ENCODE results near the gene RIC3.
"Not testable (repeated sequence)": the region's sequence is repeated elsewhere in the genome, so short reads cannot be mapped to it uniquely, and the experiment has no call there.

The RIC3 gene

DNA sequence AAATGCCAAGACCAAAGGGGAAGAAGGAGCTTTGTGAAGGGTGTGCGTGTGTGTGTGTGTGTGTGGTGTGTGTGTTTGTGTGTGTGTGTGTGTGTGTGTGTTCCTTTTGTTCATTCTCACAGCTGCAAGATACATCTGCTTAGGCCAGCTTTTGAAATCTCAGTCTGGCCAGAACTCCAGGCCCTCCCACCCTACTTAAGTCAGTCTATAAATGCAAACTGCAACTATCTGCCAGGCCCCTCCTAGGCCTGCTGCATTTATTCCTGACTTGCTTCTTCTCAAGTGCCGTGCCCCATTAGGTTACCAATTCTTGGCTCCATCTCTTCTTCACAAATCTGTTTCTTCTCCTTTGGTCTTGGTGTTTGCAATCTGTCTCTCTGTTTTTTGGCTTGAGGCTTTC is 21.6 kb upstream of the RIC3 start:
- DNase-seq (ENCODE audit: low spot score), result no peak

DNA sequence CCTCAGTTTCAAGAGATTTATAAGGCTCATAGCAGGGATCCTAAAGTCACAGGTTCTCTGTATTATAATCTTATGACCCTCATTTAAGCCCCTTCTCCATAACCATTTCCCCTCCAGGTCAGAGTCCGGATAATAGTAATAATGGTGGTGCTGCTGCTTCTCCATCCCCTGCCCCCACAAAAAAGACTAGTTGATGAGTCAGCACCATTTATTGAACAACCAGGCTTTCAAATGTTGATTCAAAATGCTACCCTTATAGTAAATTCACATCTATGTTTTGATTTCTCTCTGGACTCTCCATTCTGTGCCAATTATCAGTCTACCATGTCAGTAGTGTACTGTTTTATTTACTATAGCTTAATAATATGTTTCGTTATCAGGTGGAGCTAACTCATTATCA is 17.6 kb upstream of the RIC3 start:
- no peak for DNase-seq (ENCODE audit: low spot score)

DNA sequence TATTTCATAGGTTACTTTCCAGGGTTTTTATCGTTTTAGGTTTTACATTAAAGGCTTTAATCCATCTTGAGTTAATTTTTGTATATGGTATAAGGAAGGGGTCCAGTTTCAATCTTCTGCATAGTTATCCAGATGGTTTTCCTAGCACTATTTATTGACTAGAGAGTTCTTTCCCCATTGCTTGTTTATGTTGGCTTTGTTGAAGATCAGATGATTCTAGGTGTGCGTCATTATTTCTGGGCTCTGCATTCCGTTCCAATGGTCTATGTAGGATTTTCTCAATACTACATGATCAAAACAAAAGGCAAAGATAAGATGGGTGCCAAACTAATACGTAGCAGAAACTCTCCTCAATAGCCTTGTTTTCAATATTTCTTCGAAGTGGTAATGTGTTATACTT is 14.3 kb upstream of the RIC3 start:
- DNase-seq (ENCODE audit: low spot score), result no peak

DNA sequence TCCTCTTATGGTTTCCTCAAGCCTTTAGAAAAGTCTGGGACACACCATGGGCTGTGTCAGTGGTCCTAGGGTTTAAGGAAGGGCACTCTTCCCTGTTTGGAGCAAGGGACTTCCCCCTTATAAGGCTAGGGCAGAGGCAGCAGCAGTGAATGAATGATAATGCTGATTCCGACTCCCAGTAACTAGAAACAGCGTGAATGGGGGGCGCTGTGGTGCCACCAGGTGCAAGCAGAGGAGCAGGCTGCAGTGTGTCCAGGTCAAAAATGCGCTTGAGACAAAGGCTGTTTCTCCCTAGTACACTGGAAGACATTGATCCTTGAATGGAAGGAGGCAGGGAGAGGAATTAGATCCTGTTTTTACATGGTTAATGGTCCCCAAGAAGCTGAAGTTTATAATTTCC is 11.6 kb upstream of the RIC3 start:
- no peak for DNase-seq (ENCODE audit: low spot score)

DNA sequence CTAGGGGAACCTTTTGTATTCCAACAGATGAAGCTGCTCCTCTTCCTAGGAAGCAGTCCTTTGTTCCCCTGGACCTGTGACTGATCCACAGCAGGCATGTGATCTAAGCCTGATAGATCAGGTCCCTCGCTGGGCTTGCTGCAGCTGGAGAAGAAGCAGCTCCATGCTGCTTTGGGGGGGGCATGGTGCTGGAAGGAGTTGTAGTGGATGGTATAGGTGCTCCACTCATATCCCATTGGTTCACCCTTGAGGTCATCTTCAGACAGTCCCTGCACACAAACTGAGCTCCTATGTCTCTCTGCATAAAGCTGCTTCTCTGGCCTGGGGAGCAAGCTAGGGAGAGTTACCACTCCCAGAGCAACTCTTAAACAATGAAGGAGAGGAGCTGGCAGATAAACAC is 9.5 kb upstream of the RIC3 start:
- no peak for DNase-seq (ENCODE audit: low spot score)

DNA sequence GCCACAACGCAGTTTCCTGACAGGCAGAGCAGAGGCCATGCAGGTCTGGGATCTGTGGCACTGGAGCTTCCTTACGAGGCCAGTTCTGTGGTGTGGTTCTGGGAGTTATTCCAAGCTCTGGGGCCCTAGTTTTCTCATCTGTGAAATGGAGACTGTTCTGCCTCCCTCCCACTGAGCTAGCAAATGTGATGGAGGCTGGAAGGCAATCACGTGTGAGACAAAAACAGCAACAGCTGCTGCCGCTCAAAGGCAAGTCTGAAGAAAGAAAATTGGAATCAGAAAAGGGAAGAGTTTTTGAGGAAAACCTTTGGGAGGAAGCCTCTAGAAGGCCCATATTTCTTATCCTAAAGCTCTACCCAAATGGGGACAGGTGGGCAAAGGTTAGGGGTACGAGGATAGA is 8.3 kb upstream of the RIC3 start:
- DNase-seq (ENCODE audit: low spot score), result no peak

DNA sequence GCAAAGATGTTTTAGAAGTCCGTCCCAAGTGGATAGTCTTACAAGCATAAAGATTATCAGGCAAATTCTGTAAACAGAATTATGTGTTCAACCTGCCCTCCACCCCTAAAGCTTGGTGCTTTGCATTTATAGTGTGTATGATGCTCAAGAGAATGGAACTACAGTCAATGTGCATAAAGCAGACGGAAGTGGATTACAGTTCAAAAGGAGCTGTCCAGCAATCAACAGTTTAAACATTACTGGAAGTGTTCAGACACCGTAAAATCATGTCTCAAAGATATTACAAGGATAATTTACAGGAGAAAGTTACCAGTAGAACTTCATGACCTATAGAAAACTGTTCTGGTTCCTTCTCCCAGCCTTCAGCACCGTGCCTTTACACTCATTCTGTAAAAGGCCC is 1.0 kb downstream of the RIC3 start:
- DNase-seq (ENCODE audit: low spot score), result no peak

DNA sequence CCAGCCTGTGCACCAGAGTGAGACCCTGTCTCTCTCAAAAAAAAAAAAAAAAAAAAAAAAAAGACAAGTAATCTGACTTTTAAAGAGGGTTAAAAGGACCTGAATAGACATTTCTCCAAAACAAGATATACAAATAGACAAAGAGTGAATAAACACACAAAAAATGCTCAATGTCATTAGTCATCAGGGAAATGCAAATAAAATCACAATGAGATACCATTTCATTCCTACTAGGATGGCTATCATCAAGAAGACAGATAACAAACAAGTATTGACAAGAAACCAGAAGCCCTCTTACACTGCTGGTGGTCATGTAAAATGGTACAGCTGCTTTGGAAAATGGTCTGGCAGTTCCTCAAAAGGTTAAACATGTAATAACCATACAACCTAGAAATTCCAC is 4.1 kb downstream of the RIC3 start:
- DNase-seq (ENCODE audit: low spot score), result no peak

DNA sequence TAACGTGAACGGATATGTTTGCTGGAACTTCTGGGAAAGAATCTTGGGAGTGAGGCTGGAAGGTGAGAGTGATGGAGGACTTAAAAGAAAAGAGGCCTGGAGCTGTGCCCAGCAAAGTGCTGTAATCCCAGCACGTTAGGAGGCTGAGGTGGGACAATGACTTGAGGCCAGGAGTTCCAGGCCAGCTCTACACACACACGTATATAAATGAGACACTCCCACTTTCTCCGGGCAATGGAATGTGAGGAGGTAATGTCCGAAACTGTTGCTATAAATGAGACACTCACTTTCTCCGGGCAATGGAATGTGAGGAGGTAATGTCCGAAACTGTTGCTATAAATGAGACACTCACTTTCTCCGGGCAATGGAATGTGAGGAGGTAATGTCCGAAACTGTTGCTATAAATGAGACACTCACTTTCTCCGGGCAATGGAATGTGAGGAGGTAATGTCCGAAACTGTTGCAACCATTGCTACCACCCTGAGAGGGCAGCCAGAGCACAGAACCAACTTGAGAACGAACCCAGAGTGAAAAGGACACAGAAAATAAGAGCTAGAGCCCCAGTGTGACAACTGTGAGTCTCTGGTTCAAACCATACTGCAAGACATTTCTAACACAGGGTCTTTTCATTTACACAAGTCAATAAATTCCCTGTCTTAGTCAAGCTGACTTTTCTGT is 7.1 kb downstream of the RIC3 start:
- not testable (repeated sequence) for DNase-seq (ENCODE audit: low spot score)

DNA sequence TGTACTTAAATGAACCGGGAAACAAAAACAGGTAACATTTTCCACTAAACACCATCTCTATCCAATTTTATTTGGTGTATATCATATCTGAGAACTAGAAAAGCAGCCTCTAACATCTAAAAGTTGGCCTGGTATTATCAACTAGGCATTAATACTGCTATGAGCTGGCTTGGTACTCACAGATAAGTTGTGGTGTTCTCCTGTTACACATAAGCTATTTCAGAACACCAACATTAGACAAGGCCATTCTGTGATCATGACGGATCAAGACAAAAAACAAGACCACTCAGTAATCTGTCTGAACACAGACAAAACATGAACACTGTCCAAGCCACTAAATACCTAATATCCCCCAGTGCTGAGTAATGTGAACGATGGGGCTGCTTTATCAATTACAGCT is 11.9 kb downstream of the RIC3 start:
- no peak for DNase-seq (ENCODE audit: low spot score)

DNA sequence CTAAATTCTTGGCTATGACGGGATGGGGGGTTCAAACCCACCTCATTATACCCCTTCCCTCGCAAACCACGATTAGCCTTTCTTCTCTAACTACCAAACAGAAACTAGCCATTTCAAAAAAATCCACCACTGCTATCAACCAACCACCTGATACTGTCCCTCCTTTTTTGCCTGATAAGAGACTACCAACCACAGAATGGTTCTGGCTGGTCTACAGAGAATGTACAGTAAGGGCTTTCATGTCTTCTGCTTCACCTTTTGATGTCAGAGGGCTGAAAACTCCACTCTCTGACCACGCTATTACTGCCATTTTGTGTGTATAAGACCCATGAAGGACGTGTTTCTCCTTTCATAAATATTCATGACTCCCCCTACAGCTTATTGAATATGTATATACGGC is 19.1 kb downstream of the RIC3 start:
- no peak for DNase-seq (ENCODE audit: low spot score)

DNA sequence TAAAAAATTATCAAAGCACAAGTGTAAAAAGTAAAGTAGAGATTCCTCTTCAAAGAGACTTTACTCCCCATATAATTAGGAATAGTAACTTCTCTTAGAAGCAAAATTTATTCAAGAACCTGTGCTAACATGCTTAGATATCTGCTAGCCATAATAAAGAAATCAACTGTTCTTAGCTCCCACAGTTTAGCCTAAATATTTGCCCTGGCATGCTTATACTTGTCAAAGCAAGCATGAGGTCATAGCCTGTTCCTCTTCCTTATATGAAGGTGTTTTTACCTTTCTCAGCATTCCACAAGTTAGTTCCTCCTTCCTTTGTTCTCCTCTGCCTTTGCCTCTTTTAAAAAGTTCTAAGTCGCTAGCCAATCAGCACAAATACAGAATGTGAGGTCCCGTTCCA is 30.3 kb downstream of the RIC3 start:
- DNase-seq (ENCODE audit: low spot score), result no peak

DNA sequence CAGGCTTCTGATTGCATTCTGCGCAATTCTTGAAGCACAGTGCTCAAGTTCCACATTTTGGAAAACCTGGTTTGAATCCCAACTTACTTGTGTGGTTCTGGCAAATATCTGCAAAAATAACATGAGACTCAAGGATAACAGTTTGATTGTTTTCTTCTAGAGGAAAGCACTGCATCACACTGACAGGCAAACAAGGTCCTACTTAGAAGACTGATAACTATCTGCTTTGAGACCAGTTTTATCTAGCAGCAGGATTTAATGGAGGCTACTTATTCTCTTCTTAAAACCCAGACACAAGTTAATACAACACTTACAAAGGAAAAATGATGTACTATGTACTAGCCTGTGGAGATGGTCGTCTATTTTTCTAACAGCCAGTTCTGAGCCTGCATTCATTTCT is 41.4 kb downstream of the RIC3 start:
- DNase-seq (ENCODE audit: low spot score), result peak; percentile 35

DNA sequence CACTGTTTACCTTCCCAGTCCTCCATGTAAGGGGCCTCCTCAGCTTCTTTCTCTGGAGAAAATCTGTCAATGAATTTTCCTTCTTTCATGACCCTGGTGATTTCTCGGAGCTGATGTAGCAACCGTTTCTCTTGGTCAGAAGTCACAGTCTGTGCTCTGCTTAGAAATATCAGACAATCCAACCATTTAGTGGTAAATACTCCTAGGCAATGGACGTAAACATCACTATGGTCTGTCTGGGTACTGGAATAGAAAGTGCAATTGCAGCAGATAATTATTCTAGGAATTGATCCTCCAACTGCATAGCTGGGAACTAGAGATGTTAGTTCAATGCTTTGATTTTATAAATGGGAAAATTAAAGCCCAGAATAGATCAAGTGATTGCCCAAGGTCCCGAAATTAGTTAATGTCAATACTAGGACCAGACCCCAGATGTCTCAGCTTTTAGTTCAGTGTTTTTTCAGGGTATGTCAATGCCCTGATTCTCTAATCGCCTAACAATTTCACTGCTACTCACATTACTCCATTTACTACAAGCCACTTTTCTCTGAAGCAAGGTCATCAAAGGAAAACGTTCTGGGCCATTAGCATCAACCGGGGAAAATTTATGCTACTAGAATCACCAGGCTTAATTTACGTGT is 42.1 kb downstream of the RIC3 start:
- DNase-seq (ENCODE audit: low spot score), result no peak

DNA sequence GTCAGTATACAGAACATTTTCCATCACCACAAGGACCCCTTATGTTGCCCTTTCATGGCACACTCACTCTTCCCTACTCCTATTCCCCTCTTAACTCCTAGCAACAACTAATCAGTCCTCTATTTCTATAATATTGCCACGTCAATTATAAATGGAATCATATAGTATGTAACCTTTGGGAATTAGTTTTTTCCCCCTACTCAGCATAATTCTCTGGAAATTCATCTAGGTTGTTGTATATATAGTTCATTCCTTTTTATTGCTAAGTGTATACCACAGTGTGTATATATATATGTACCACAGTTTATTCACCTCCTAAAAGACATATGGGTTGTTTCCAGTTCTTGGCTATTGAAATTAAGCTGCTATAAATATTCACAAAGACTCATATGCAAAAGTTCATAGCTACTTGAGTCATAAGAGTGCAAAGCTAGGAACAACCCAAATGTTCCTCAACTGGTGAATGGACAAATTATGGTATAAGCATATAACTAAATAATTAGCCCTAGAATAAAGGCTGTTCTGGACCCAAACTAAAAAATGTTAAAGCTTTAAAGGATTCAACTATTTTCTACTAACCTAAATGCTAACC is 46.6 kb downstream of the RIC3 start:
- DNase-seq (ENCODE audit: low spot score), result no peak

DNA sequence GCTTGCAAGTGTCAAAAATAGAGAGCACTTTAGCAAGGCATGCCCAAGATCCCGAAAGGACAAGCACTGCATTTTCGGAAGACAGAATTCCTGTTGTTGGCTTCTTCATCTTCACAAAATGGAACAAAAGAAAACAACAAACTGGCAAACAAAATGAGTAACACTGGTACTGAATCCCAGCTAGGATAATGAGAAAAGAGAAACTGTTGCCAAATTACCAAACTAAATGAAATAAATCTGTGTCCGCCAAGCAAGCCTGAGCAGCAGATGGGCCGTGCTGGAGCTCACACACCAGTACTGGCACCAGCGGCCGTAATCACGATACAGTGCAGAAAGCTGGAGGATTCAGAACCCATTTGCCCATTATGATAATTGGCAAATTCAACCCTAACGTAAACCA is 57.2 kb downstream of the RIC3 start:
- DNase-seq (ENCODE audit: low spot score), result no peak

DNA sequence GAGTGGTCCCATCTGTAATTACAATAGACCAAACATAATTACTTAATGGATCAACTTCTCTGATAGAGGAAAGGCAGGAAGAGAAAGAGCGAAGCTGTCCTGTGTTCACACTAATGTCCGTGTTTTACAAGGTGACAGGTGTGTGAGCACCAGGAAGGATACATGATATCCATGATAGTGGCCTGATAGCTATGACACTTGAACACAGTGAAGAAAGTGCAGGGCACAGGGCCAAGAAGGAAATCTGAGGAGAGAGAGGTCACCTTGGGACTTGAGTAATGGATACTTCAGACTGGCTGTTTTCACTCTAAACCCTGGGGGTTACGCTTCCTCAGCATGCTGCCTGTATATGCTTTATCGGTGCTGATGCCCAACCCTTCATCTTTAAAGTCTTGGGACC is 58.4 kb downstream of the RIC3 start:
- DNase-seq (ENCODE audit: low spot score), result no peak

DNA sequence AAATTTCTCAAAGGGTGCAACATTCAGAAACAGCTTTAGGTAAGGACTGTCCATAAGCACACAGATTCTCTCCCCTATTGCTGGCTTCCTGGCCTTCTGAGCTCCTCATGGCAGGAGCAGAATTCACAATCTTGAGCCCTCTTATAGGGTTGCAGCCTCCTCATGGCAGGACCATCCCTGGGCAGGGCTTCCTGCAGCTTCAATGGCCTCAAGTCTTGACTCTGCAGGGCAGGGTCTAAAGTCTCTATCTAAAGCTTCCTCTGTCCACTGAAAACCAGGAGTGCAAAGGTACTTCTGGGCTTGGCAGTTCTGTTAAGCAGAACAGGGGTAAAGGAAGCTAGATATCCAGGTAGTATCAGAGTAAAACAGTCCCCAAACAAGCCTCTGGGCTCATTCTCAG is 59.1 kb downstream of the RIC3 start:
- no peak for DNase-seq (ENCODE audit: low spot score)

DNA sequence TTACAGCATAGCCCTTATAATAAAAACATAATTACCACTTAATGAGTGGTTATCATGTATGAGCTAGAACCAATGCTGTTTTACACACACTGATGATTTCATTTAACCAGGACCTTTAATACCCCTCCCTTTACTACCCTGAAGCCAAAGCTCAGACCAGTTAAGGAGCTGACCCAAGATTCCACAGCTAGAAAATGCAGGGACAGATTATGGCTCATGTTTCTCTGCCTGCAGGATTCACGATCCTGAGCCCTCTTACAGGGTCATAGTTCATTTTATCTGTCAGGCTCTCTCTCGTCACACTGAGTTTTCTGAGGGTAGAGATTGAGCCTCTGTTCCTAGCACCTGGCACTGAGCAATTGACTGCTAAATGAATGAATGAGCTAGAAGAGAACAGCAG is 60.4 kb downstream of the RIC3 start:
- DNase-seq (ENCODE audit: low spot score), result no peak

DNA sequence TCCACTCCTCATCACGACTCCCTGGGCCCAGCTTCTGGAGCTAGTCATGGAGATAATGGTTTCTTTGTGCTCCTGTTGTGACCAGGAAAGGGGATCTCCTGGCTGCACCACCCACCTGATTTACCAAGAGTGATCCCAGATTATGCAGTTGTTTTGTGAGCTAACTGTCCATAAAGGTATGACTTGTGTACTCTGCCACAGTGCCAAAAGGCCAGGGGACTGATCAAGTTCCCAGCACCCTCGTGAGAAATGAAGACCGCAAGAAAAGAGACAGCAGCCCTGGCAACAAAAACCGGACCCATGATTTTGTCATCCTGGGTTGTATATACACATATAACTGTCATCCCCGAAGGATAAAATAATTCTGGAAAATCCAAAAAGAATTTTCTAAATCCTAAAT is 61.2 kb downstream of the RIC3 start:
- no peak for DNase-seq (ENCODE audit: low spot score)

DNA sequence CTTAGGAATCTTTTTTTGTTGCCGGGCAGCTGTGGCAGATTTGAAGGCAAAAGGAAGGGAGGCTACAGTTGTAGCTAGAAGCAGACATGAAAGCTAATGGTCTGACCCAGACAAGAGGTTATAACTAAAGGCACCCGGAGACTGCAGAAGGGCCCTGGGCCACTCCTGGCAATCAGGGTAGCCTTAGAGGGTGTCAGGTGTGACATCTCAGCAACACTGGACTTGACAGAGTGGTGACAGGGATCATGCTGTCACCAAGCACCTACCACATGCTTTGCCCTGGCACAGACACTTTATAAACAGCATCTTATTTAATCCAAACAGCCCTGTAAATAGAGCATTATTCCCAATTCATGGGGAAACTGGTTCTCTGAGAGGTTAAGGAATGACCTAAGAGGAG is 62.1 kb downstream of the RIC3 start:
- DNase-seq (ENCODE audit: low spot score), result no peak

DNA sequence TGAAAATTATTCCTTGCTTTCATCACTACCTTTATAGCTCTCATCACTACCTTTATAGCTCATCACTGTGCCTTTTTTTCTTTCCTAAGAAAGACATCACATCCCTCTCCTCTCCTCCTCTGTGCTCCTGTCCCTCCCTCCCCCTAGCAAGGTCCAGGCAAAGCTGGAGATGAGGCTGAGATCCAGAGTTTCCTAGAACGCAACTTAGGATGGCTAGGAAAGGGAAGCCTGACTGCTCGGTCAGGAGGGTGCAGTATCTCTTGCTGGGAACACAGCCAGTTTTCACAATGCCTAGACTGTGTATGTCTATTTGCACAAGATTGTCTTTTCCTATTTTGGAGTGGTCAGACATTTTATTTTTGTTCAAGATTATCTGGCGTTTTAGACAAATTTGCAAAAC is 63.2 kb downstream of the RIC3 start:
- DNase-seq (ENCODE audit: low spot score), result no peak

DNA sequence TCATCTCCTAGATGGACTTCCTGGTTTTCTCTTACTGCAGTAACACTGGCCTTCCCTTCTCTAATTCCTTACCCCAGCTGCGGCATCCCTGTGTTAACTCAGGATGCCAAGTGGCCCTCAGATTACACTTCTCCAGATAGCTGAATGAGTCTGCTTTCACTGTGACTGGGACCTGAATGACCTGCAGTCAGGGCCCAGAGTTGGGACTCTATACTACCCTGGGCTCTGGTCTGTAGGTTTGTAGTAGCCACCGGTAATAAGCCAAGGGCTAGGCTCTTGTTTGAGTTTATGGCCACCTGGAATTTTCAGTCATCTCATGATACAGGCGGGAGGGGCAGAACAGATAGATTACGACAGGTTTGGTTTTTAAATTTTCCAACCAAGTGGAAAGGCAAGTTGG is 63.7 kb downstream of the RIC3 start:
- no peak for DNase-seq (ENCODE audit: low spot score)

DNA sequence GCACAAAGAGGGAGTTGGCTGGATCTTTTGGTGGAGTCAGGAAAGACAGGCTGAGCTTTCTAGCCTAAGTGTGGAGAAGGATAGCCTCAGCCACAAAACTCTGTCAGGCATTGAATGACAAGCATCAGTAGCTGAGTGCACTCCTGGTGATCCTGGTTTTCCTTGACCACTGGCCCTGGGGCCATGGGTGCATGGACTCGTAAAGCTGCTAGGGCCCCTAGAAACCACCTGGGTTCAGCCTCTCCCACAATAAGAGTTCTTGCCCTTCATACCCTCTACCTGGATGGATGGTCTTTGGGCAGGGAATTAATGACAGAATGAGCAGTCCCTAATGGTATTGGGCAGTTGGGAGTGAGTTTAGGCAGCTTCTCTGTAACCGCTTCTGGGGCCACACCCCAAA is 64.9 kb downstream of the RIC3 start:
- DNase-seq (ENCODE audit: low spot score), result no peak
